Fibroblast of skin of scalp (primary cell): ENCODE data around the gene DPY19L3.
"Not testable (repeated sequence)": the region's sequence is repeated elsewhere in the genome, so short reads cannot be mapped to it uniquely, and the experiment has no call there.

Experiments used
- DNase-seq: peaks from one replicate; pipeline ENCODE4 v3.0.0-alpha.2; 2013

DPY19L3 gene

DNA sequence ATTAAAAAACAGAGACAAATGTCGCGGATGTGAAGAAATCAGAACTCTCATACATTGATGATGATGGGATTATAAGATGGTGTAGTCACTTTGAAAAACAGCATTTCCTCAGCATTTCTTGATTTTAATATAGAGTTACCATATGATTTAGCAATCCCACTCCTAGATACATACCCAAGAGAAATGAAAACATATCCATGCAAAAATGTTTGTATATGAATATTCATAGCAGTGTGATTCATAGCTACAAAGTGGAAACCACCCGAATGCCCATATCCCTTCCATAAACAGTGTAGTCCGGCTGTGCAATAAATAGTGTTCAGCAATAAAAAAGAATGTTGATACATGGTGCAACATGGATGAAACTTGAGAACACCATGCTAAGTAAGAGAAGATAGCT lies 44.6 kb downstream of the DPY19L3 start:
- DNase-seq = peak; percentile 9

DNA sequence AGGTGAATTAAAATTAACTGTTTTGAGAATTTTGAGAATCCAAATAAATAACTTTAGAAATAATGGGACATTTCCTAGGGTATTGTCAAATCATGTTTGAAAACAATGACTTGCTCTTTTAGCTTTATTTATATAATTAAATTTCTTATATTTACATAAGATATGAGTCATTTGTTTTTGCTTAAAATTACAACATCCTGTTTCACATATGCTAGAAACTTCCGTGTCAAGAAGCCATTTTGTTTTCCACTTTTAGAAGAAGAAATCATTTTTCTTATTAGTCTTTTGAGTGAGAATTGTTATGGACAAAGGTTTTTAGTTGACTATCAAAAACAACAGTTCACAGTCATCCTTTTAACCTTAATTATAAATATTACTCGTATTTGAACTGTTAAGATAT lies 48.2 kb downstream of the DPY19L3 start:
- peak; percentile 8 for DNase-seq

DNA sequence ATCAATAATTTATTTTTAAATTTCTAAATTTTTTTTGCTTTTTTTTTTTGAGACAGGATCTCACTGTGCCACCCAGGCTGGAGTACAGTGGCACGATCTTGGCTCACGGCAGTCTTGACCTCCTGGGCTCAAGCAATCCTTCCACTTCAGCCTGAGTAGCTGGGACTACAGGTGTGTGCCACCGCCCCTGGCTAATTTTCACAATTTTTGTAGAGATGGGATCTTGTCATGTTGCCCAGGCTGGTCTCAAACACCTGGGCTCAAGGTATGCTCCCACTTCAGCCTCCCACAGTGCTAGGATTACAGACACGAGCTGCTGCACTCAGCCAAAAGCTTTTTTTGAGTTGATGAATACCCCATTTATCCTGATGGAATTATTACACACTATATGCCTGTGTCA lies 50.8 kb downstream of the DPY19L3 start:
- DNase-seq = no peak

DNA sequence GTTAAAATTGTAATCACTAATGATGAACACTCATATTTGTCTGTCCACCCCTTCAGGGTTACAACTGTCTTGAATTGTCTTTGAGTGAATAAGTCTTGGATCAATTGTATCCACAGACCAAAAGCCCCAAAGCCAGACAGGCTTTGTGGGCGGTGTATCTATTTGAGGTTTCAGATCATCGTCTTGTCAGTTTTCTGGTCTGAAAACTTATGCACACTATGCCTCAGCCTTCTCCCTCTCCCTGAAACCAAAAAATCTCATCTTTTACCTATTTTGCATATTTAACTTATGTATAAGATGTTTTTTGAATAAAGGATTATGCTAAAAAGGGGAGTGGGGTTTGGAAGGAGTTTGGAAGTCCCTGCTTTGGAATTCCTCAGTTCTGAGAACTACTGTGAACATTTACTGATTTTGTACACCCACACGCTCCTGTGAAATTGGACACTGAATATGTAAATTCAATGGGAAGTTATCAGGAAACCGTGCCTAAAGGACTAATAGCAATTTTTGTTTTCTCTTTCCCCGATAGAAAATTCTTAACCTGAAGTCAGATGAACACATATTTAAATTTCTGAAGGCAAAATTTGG lies 52.1 kb downstream of the DPY19L3 start:
- DNase-seq = no peak

DNA sequence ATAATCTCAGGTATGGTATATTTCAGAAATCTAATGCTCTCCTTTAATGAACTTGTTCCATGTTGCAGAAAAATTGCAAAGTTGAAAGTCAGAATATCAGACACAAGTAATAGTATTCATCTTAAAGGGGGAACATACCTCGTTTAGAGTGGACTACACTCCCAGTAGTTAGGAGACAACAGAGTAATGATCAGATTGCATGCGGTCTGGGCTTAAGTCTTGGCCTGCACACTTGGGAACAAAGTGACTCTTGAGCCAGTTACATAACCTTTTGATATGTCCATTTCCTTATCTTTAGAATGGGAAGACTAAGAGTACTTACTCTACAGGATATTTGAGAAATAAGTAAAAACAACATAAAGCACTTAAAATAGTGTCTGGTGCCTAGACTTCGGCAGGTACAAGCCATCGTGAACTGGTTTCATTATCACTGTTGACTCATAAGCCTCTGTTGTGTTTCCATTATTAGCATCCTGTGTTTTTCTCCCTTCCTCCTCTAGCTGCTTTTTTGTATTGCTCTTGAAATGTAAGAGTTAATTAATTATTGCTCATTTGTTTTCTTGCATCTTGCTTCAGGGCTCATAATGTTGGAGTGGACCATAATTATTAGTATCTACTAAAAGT lies 53.0 kb downstream of the DPY19L3 start:
- DNase-seq = no peak

DNA sequence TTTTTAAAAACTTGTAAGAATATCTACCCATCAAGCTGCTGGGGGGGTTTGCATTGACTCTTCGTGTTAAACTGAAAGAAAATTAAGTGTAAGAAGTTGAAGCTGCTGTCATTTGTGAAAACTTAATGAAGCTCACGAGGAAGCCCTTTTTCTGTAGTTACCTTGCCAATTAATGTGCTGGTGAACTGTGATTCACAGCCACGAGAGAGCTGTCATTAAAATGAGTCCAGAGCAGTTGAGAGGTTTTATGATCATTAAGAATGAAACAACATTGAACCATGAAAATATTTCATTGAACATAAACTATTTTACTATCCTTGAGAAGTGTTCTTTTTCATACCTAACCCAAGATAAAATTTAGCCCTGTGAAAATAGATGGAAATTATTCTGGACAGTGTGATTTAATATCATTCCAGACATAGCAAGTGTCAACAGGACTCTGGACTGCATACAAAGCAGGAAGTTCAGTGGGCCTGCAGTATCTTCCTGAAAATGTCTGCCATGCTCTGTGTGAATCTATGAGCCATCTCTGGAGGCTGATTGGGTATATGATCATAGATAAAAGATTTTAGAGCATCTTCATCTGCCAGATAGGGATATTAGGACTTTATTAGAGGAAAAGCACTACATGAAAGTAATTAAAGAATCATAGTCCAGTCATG lies 53.8 kb downstream of the DPY19L3 start:
- no peak for DNase-seq

DNA sequence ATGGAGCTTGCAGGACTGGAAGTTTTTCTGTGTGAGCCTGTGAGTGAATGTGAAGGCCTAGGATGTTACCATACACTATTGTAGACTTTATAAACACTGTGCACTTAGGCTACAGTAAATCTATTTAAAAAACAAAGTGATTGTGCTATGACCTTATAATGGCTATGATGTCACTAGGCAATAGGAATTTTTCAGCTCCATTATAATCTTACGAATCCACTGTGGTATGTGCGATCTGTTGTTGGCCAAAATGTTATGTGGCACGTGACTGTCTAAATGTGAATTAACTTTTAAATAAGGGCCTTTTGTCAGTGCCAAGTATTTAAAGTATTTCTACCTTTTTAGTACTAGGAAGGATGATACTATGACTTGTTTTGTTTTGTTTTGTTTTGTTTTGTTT lies 54.9 kb downstream of the DPY19L3 start:
- DNase-seq = no peak

DNA sequence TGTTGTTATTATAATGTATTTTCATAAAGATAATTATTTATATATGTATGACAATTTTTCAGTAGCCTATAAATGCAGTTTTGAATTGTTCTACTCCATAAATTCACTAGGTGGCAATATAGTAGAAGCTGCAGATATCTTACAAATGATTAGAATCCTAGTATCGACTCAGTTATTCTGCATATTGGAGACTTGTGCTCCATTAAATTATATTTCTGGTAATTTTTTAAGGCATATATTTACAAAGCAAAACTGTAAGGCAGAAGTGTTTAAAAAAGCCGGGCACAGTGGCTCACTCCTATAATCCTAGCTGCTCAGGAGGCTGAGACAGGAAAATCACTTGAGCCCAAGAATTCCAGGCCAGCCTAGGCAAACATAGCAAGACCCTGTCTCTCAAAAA lies 58.7 kb downstream of the DPY19L3 start:
- DNase-seq = peak; percentile 20

- DNase-seq = no peak
These were observed 59.6 kb downstream of the DPY19L3 start for GRCh38 chr19:32465176-32465575.

DNA sequence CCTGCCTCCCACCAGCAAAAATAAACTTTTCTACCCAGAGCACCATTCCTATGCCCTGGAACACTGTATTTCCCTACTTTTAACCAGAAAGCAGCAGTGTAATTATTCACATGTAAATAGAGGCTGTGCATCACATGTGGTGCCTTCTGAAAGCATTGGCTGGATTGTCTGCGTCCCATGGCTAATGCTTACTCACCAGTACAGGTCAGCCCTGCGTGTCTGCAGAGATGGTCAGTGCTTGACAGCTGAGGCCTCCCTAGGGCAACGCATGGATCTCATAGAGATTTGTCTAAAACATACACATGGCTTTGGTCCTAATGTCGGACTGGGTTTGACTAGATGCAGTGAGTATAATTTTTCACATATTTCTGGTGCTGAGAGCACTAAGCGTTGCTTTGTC lies 64.2 kb downstream of the DPY19L3 start:
- no peak for DNase-seq

DNA sequence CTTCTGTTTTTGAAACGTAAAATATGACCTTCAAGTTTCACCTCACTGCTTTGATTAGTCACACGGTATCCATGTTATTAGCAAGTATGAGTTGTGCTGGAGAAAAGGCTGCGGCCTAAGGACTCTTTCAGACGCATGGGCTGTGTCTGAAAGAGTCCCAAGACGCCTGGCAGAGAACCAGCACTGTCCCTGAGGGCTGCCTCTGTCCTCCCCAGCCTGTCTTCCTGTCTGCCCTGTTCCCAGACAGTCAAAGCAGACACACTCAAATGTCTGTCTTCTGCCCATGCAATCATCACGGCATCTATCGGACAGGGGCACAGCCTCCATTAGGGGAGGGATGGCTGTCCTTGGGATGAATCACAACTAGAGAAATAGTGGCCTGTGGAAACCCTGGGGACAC lies 65.5 kb downstream of the DPY19L3 start:
- DNase-seq = peak; percentile 3

DNA sequence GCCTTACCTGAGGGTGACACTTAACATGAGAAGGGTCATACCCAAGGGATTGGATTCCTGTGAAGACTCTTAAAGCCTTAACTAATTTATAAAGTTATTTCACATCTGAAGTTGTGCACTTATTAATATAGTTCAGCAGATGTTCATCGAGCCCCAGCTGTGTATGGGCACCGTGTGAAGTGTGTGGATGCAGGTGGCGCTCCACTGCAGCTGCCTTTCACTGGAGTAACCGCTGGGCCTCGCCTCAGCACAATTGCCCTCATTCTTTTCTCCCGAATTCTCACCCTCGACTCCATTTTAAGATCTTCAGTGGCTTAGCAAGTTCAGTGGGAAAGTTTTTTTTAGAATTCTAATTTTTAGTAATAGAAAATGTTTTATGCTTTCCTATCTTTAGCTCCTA lies 66.2 kb downstream of the DPY19L3 start:
- DNase-seq = no peak

DNA sequence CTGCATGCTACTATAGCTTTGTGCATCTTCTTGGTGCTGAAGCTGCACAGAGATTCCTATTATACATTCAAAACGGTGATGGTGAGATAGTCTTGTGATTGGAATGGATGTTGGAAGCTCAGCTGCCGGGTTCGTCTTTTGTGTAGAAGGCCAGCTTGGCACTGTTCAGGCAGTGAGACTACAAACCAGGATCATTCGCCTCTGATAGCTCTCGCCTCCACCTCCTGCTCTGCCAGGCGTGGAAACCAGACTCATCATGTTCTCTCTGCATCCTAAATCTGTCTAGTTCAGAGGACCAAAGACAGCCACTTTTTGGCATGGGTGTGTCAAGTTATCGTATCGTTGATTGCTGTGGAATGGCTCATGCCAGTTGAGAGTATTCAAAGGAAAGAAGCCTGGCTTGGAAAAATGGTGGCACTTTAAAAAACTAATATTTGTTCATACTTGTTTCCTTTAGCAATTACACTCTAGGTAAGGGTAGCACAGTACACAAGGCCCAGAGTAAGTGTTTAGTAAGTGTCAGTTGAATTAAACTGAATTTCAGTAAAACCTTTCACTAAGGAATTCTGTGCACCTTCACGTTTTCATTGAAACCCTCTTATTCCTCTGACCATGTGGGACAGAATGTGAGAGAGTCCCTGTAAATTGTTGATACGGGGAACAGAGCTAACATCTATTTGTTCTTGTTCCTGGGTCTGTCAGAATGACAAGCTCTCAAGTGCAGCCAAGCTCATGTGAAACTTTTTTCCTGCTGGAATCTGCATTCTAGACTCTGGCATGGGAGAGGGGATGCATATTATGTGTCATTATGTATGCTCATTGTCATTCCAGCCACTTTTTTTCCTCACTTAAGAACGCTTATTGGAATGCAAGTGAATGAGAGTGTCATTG lies 69.8 kb downstream of the DPY19L3 start:
- no peak for DNase-seq

- DNase-seq = no peak
These were observed 70.4 kb downstream of the DPY19L3 start for GRCh38 chr19:32476032-32476350.

- DNase-seq = no peak
These were observed 74.8 kb downstream of the DPY19L3 start for GRCh38 chr19:32480321-32480720.

DNA sequence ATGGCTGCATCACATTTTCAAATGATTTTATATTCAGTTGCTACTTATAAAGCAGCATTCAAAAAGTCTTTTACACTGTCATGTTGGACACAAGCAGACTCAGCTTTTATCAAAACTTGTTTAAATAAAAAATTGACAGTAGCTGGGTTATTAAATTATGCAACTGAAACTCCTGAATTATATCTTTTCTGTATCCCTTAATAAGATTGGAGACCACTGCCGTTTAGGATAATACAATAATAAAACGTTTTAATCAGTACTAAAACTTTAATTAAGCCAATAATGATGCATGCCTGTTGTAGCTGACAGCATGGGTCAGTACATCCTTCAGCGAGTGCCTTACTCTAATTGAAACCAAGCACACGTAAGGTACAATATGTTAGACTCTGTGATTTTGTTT lies 78.0 kb downstream of the DPY19L3 start:
- no peak for DNase-seq

GRCh38 chr19:32489971-32490370 lies 84.4 kb downstream of the DPY19L3 start:
- DNase-seq = no peak

GRCh38 chr19:32497391-32497790 lies 91.8 kb downstream of the DPY19L3 start:
- no peak for DNase-seq

DNA sequence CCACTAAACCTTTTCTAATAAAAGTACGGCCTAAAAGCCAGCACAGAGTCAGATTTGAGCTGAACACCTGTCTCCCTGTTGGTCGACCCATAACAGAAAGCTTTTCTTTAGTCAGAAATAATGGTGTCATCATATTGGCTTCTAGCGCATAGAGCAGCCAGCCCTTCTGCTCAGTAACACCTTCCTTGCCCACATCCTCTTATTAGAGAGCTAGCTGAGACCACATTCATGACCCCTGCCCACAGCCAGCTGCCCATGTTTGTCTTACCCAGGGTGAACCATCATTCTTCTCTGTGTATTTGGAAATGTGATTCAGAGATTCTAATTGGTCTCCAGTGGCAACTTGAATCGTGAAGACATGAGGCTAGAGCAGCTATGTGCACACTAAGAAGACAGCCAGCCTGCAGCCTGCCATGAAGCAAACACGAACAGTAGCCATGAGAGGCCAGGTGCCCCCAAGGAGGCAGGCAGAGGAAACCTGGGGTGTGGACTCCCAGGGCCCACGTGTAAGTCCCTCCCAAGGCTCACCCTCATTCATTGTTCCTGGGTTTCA lies 93.2 kb downstream of the DPY19L3 start:
- no peak for DNase-seq

DNA sequence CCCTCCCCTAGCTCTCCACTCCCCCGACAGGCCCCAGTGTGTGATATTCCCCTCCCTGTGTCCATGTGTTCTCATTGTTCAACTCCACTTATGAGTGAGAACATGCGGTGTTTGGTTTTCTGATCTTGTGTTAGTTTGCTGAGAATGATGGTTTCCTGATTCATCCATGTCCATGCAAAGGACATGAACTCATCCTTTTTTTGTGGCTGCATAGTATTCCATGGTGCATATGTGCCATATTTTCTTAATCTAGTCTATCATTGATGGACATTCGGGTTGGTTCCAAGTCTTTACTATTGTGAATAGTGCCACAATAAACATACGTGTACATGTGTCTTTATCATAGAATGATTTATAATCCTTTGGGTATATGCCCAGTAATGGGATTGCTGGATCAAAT lies 106.9 kb downstream of the DPY19L3 start:
- not testable (repeated sequence) for DNase-seq

GRCh38 chr19:32519023-32519422 lies 113.5 kb downstream of the DPY19L3 start:
- peak; percentile 13 for DNase-seq

GRCh38 chr19:32522967-32523366 lies 117.4 kb downstream of the DPY19L3 start:
- no peak for DNase-seq

- no peak for DNase-seq
These were observed 121.3 kb downstream of the DPY19L3 start for GRCh38 chr19:32526895-32527294.
